GM04504 (cell line): Measurements from ENCODE around the gene FBXO3.
"Not testable (repeated sequence)": the region's sequence is repeated elsewhere in the genome, so short reads cannot be mapped to it uniquely, and the experiment has no call there.

ENCODE experiments used
- DNase-seq: peaks from one replicate; pipeline ENCODE4 v3.0.0-alpha.2; 2012; ENCODE audit warnings: low read depth

Gene FBXO3

DNA sequence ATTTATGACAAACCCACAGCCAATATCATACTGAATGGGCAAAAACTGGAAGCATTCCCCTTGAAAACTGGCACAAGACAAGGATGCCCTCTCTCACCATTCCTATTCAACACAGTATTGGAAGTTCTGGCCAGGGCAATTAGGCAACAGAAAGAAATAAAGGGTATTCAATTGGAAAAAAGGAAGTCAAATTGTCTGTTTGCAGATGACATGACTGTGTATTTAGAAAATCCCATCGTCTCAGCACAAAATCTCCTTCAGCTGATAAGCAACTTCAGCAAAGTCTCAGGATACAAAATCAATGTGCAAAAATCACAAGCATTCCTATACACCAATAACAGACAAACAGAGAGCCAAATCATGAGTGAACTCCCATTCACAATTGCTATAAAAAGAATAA, 46.8 kb downstream of the FBXO3 start:
- not testable (repeated sequence) for DNase-seq

- DNase-seq = no peak
Measured at GRCh38 chr11:33725496-33725895, 48.8 kb downstream of the FBXO3 start.

GRCh38 chr11:33724644-33725035, 49.7 kb downstream of the FBXO3 start:
- peak; percentile 26 for DNase-seq

DNA sequence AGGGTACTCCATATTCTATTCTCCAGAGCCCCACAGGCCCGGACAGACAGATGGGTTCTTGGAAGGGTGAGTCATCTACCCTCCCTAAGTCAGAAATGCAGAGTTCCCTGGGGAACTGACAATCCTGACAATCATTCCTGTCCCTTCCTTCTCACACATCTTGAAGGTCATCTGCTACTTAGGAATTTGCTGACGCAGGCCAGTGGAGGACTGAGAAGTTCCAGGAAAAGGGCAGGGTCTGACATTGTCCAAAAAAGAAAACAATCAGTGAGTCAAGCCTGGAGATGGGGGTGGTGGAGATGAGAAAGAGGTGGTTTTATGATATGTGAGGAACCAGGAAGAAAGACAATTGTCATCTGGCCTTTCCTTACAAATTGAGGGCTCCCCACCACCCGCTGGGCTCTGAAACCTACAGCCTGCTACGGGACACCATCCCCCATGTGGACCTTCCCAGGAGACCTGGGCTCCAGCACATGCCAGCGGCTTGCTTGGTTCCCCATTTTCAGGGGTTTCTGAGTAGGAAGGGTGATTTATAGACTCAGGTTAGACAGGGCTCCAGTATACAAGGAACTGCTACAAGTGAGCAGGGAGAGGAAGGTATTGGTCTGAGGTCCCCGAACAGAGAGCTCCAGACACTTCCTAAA, 51.0 kb downstream of the FBXO3 start:
- peak; percentile 97 for DNase-seq

DNA sequence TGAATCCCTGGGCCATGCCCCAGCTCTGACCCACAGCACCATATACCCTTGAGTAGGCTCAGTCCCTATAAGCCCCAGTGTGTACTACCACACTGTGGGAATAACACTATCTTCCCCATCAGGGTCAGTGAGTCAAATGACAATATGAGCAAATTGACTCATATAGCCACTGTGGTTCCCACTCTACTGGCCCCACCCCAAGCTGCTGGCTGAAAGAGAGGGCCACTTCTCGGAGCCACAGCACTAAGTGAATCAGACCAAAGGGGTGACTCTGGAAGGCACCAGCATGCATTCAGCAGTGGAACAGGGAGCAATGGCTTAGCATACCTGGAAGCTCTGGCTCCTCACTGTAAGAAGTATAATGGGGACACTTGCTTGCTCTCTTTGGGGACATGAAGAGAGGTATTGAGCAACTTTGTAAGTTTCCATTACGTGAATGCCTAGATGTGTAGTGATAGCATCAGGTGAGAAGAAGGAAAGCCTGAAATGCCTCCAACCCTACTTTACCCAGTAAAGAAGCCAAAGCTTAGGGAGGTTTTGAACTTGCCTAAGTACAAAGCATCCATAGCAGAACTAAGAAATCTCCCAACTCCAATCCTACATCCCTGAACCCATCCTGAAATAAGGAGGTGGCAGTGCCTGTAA, 51.6 kb downstream of the FBXO3 start:
- peak; percentile 72 for DNase-seq

DNA sequence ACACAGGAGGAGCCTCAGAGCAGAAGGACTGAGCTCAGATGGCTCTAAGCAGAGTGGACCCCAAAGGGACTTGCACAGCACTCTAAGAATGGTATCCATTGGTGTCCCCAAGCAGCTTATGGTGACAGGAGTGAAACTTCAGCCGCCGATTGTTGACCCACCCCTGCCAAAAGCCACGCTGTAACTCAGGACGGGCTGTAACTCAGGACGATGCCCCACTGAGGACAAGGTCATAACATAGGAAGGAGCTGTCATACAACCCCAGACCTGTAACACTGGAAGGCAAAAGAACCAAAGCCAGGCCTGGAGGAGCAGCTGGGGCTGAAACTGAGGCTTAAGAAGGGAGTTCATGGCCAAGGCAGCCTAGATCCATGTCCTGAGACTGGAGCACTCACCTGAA, 52.3 kb downstream of the FBXO3 start:
- DNase-seq = no peak

DNA sequence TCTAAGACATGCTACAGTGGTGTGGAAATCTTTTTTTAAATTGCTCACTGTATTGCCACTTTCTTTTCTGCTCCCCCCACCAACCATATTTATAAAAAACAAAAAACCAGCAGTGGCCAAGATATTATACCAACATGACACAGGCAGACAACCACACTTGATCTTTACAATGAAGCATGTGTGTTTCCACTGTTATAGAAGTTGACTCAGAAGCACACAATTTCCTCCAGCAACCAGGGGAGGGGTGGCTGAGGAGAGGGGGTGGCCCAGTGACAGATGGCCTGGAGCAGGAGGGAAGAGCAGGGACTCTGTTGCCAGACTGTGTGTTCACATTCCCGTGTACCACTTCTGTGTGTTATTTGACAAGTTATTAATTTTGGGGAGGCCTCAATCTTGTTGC, 52.9 kb downstream of the FBXO3 start:
- peak; percentile 51 for DNase-seq

DNA sequence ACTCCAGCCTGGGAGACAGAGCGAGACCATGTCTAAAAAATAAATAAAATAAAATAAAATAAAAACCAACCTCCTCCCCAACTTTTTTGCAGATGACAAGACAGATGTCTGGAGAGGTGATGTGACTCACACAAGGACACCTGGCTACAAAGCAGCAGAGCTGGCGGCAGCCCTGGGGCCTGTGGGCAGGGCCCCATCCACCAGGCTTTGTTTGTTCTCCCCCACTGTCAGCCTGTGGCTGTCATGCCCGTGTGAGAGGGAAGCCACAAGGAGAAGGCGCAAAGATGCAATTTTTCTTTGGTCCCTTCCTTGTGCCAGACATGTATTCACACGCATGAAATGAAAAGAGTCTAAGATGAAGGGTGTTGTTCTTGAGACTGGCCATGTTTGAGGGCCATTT, 54.7 kb downstream of the FBXO3 start:
- no peak for DNase-seq

GRCh38 chr11:33718440-33718839, 55.9 kb downstream of the FBXO3 start:
- DNase-seq = no peak

- DNase-seq = no peak
Measured at GRCh38 chr11:33716243-33716642, 58.1 kb downstream of the FBXO3 start.

GRCh38 chr11:33713856-33714398, 60.4 kb downstream of the FBXO3 start:
- DNase-seq = no peak

- no peak for DNase-seq
Measured at GRCh38 chr11:33713151-33713855, 61.0 kb downstream of the FBXO3 start.

DNA sequence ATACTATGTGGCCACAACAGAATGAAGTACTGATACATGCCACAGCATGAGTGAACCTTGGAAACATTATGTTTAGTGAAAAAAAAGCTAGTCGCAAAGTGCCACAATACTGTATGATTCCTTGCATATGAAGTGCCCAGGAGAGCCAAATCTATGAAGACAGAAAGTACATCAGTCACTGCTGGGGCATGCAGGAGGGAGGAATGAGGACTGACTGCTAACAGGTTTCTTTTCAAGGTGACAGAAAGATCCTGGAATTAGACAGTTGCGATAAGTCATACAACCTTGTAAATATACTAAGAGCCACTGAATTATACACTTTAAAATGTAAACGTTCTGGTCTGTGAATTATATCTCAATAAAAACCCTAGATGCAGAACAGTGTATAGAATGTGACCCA, 61.9 kb downstream of the FBXO3 start:
- DNase-seq = no peak

GRCh38 chr11:33709466-33709865, 64.9 kb downstream of the FBXO3 start:
- no peak for DNase-seq

- no peak for DNase-seq
Measured at GRCh38 chr11:33708985-33709384, 65.3 kb downstream of the FBXO3 start.

DNA sequence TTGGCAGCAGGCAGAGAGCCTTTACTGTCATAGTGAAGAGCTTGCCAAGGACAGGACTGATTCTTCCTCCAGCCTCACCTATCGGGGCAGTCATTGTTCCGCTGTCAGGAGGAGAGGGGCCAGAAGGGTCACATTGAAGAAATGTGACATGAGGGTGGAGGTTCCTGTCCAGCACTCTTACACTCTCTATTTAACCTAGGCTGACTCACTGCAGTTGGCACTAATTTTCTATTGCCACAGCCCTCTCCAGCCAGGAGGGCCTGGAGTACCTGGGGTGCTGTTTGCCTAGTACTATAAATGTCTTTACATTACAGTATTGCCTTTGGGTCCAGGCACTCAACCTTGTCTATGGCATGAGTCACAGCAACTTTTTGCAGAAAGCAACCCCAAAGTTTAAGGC, 66.5 kb downstream of the FBXO3 start:
- not testable (repeated sequence) for DNase-seq

- no peak for DNase-seq
Measured at GRCh38 chr11:33706966-33707365, 67.4 kb downstream of the FBXO3 start.

- DNase-seq = no peak
Measured at GRCh38 chr11:33706546-33706945, 67.8 kb downstream of the FBXO3 start.

DNA sequence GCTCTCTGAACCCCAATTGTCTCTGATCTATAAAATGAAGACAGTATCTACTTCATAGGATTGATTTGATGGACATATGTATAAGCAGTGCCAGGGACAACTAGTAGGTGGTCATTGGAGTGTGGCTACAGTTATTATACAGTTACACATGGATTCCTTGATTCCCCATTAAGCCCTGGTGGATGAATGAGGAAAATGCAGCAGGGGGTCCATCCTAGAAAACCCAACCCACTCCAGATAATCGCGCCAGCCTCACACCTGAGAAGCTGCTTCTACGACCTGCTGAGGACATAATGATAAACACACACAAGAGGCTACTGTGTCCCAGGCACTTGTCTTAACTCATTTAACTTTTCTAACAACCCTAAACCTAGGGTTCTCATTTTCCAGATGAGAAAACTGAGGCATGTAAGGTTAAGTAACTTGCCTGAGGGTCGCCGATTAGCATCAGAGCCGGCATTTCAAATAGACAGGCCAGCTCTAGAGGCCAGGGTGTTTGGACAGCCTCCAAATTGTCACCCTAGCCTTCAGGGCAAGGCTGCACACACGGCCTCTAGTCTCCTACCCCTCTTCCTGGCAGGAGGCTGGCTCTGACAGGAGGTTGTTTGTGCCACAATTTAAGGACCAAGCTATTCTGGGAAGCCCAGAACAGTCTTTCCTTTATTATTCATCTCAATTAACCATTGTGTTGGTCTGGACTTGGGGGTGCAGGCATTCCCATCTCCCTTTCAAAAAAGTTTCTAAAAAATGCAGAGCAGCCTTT, 69.9 kb downstream of the FBXO3 start:
- DNase-seq = no peak

GRCh38 chr11:33703788-33704187, 70.5 kb downstream of the FBXO3 start:
- no peak for DNase-seq

DNA sequence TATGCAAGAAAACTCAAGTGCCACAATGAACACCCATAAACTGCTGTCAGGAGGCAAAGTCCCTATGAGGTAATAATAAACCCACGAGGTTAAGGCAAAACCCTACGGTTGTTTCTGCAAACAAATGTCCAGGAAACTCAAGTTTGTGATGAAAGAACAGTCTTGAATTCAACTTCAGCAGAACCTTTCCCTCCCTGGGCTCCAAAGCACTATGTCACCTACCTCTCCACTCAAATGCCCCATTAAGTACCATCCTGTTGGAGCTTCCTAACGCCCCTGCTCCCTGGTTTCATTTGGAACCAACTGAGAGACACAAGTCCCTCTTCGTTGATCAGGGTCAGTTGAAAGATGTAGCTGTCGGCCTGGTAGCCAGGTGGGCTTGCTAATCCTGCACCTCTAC, 71.1 kb downstream of the FBXO3 start:
- DNase-seq = no peak
